NCI-H2029 (cell line): Measurements from ENCODE around the gene HOXC10.

ENCODE experiments used
- DNase-seq: peaks from one replicate; lab custom pipeline; 2025; lab: John Stamatoyannopoulos, UW

The HOXC10 gene

DNA sequence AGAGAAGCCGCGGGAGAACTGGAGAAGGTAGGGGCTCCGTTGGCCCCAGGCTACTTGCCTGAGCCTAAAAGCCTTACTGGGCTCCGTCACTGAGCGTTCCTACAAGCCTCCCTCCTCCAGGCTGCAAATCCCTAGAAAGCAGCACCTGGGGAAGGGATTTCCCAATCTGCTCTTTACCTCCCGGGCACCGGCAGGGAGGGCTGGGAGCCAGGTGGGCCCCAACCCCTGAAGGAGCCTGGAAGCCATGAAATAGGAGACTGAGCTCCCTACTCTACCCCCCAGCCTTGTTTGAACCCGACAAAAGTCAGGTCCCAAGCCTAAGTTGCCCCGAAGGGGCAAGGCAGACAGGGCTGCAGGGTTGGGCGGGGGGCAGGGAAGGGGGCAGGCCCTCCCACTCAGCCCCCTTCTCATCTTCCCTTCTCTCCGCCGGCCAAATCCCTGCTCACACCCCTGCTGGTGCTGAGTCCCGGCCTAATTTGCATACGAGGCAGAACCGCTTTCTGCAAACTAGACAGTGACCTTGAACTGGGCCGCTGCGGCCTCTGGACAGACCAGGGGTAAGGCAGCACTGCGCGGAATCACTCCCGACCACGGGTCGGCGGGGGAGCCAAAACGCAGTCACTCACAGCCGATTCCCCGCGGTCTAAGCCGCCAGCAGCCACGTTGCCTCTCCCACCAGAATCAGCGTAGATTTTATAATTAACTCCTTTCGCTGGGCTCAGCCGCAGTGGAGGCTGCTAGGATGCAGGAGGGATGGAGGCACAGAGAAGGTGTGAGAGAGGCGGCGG is 34.0 kb upstream of the HOXC10 start:
- no peak for DNase-seq

DNA sequence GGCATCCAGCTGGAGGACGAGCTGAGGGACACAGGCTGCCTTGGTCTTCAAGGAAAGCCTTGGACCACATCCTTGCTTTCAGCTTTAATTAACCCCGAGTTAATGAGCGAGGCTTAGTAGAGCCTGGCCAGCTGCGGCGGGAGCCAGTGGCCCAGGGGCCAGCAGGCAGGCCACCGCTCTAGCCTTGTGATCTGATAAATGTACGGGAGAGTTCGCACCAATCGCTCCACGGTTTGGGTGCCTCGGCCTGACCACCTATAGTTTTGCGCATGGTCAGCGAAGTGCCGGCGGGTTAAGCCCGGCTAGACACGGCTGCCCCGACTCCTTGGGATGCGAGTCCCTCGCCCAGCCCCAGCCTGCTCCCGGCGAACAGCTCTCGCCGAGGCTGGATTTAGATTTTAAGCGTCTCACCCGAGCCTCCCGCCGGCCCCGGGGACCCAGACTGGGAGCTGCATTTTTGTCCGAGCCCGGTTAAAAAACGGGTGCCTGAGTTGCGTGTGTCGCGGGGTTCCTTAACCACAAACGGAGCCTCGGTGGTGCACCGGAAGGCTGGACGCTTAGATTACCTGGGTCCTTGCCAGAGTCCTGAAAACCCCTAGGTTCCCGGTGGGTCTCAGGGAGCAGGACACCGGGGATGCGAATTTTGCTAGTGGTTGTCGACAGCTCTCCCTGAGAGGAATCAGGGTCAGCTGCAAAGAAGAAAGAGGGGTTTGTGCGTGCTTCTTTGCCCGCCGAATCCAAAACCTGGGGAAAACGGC is 33.2 kb upstream of the HOXC10 start:
- DNase-seq: no peak

DNA sequence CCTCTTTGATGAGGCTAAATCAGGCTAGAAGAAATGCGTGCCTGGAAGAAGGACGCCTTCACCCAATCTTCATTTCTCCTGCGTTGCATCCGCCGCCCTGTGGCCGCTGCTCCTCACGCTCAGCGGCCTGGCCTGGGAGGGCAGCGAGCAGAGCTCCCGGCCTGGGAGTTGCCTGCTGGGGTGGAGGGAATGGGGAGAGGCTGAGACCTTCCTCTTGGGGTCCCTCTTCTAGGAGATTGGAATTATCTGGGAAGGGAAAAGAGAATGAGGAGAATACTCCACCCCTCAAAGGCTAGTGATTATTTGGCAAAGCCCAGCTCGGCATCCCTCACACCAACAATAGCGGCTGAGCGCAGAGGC is 32.6 kb upstream of the HOXC10 start:
- no peak for DNase-seq

DNA sequence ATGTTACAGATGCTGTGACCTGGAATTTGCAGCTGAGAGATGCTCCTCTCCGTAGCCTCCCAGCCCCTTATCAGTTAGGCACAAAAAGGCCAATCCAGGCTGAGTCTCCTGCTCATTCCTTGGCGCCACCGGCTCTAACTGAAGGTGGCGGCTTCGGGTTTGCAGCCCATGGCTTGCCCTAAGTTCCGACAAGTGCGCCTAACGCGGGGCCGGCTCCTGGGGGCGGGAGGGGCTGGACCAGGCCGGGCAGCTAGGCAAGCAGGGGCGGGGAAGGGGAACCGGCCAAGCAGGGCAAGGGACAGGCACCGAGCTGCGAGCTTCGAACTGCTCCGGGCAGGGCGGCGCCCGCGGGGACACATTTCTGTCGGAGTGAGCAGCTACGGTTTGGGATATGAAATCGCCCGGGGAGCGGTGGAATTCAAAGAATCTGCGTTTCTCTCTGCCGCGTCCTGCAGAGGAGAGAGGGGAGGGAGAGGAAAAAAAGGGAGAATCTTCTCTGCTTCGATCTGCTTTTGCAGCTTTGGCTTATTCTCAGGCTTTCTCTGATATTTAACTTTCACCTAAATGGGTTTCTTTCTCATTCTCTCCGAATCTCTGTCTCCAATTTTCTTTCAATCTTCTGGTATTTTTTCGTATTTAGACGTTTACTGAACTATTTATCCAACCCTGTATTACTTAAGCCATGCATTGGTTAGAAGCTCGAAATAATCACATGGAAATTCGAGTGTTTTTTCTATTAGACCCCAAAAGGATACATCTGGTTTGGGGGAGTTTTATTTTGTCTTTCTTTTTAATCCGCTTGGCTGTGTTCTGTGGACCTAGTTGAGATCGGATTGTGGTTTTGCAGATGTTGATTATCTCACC is 31.8 kb upstream of the HOXC10 start:
- DNase-seq: no peak

DNA sequence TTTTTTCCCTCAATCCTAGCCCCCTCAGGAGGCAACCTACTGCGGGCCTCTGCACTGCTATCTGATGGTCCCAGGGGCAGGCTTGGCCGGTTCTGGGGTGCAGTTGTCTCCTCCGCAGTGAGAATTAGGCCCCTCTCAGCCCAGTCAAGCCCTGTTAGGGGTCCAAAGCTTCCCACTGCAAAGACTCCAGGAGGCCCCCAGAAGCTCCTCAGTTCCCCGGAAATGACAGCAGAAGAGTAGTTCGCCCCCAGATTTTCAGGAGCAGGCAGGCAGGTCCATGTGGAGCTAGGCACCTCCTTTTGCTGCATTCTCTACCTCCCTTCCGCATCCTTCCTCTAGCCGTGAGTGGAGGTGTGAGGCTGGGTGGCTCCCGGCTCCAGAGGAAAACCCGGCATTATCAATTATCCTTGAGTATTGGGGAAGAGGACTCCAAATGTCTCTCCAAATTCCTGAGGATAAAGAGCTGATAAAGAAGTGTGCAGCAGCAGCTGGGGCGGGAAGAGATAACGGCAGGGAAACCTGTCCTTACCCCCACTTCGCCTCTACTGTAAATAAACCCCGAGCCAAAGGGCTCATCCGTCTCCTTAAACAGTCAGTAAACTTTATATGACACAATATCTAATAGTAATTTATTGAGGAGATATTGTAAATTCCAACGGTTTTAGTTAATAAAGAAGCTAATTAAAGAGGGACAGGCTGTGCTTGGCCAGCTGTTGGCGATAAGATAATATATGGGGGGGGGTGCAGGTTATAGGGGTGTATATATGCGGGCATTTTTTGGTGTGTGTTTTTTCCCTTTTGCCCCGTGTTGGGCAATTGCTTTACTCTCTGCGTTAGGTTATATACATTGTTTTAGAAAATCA is 30.9 kb upstream of the HOXC10 start:
- no peak for DNase-seq

DNA sequence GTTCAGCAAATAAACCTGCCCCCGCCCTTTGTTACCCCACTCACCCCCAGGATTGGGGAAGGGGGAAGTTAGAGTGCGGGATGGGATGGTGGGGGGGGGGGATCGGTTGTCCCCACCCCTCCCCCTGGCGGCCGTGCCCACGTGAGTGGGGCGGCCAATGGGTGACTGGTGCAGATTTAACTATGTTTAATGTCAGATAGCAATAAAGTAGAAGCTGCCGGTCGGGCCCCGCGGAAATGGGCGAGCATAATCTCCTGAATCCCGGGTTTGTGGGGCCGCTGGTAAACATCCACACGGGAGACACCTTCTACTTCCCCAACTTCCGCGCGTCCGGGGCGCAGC is 30.3 kb upstream of the HOXC10 start, which contains the start of gene HOXC12:
Gene HOXC12, plus strand, starts transcription at position 210 of the 342 bp plus-strand sequence. Its CDS starts 27 bp downstream, at position 237.
- no peak for DNase-seq

DNA sequence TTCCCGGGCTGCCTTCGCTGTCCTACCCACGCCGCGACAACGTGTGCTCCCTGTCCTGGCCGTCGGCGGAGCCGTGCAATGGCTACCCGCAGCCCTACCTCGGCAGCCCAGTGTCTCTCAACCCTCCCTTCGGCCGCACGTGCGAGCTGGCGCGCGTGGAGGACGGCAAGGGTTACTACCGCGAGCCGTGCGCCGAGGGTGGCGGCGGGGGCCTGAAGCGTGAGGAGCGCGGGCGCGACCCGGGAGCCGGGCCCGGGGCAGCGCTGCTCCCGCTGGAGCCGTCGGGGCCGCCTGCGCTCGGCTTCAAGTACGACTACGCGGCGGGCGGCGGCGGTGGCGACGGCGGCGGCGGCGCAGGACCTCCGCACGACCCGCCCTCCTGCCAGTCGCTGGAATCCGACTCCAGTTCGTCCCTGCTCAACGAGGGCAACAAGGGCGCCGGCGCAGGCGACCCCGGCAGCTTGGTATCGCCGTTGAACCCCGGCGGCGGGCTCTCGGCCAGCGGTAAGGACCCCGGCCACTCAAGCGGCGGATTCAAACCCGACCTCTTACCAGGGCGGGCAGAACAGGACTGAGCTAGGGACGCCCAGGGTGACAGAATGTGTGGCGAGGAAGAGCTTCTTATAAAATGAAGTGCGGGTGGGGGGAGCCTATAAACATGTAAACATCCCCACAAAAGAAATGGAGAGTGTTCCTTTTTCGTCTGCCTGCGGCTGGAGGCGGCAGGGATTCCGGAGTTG is 29.7 kb upstream of the HOXC10 start:
- DNase-seq: no peak

DNA sequence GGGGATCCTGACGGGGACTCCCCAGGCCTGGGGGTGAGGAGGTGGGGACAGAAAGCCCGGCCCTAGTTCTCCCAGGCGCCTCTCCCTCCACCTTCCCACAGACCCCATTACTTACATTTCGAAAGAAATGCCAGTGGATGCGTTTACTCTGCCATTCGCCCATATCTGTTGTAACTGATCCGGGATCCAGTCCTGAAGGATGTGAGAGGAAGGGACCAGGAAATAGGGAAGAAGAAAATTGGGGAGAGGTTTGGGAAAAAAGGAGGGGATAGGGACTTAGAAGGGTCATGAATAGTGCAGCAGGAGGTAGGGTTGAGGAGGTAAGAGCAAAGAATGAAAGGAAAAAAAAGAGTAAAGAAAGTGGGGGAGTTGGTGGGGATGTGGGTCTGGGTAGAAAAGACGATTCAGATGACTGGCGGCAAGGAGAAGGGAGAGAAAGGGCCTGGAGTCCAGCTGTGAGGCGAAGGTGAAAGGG is 29.1 kb upstream of the HOXC10 start:
- DNase-seq: no peak

DNA sequence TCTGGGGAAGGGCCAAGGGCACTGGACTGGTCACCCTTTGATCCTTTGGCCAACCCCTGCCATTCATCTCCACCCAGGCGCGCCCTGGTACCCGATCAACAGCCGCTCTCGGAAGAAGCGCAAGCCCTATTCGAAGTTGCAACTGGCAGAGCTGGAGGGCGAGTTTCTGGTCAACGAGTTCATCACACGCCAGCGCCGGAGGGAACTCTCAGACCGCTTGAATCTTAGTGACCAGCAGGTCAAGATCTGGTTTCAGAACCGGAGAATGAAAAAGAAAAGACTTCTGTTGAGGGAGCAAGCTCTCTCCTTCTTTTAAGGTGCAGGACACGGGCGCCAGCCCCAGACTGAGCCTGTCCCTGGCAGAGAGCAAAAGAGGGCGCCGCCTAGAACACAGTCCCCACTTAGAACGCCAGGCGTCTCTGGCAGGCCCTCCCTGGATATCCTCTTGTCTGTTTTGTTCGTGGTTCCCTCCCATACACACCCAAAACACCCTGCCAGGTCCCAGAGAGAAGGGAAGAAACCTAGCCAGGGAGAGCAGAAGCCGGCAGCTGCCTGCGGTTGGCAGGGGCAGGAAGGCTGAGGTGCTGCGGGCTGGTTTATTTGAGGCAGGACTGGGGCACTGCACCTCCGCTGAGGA is 28.6 kb upstream of the HOXC10 start:
- DNase-seq: no peak

DNA sequence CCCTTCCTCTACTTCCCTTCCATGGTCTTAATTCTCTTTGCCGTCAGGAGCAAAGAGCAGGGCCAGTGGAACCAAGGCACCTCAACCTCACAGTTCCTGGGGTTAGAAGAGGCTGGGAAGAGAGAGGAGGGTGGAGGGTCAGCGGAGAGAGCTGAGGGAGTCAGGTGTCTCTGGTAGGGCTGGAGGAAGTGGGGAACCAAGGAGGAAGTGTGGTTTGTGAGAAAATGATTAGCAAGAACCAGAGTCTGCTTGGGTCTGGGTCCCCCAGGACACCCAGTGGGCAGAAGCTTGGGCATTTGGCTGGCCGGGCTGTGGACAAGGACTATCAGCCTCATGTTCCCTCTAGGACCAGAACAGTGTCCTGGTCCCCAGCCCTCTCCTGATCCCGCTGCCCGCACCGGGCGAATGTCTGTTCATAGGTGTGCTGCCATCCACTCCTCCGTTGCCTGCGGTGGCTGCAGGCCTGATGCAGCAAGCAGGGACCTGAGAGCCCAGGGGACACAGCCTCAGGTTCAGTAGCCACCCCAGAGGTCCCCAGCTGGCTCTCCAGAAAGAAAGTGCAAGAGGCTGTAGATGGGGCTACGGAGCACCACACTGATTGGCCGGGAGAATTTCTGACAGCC is 27.9 kb upstream of the HOXC10 start:
- no peak for DNase-seq

DNA sequence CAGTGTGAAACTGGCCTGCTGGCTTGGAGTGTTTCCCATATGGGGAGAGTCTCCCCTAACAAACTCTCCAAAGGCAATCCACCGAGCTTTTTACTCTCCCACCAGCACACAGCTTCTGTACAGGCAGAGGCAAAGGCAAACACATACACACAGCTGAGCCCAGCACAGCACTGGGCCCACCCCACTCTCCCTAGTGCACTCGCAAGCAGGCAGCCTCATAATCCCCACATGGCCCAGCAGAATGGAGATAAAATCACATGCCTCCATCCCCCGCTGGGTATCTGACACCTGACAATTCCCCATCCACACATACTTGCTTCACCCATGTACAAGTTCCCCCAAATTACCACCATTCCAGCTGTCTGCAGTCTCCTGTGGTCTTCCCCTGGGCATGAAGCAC is 26.8 kb upstream of the HOXC10 start:
- DNase-seq: no peak

DNA sequence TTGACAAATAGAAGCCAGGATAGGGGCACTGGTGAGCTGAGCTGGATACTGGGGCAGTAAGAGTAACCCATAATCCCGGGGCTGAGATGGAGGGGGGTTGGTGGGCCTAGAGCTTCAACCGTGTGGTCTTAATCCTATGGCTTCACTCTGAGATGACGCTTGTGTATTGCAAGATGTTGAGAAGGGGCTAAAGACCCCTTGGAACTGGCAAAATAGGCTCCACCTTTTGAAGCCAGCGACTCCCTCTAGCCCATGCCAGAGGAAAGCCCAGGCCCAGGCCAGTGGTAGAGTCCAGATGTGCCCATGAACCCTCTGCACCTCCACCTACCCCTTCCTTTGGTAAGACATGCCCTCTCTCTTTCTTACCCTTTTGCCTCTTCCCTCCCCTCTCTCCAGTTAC is 25.6 kb upstream of the HOXC10 start:
- no peak for DNase-seq

DNA sequence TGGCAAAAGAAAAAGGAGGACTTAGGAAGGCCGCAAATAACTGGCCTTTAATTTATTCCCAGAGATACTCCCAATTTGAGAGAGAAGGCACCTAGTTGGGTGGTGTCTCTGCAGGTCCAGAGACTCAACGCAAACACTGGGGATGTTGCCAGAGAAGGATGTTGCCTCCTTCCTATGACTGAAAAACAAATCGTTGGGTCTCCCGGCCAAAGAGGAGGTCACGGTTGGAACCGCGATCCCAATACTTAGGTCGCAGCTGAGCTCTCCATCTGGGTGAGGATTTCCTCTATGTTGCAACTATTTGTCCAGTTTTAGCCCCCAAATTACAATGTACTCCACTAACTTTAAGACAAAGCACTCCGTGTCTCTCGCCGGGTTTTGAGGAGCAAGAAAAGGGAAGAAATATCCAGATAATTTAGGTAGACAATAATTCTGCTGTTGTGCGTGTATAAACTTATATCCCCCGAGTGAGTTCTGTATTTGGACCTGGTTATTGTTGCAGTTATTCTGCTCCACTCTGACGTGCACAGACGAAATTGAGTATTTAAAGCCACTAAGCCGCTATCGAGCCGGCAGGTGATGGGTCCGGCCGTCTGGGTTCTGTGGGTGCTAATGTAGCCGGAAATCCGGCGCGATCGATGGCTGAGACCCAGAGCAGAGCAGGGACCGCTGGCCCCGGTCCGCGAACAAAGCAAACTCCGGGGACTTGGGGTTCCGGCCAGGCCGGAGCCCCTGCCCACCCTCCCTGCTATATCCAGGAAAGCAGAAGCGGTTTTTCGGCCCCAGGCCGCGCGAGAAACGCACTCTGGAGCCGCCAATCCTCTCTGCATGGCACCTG is 24.5 kb upstream of the HOXC10 start:
- DNase-seq: no peak

DNA sequence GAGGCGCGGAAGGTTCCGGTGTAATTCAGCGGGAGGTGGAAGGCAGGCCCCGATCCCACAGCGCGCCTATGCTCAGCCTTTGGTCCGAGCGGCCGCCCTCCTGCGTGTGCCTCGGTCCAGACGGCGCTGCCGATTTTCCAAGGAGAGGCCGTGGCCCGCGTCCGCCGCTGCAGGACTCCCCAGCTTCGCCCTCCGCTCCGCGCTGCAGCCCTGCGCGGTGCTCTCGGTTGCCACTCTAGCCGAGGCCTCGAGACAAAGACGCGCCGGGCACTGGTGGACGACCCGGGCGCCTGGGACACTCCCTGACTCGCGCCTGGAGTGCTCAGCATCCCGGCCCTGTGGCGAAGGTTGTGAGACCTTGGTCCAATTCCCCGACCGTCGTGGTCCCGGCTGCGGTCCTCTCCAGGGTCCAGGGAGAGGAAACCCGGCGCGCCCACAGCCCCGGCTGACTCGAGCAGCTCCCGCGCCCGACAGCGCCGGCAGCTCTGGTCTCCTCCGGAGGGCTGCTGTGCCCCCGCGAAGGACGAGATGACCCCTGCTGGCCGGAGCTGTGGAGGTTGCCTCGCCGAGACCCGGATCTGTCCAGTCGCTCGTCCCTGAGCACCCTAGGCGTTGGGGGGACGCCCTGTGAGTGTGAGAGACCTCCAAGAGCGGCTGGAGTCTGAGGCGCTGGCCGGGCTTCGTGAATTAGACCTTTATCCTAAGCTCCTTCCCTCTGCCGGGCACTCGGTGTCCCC is 23.8 kb upstream of the HOXC10 start:
- DNase-seq: no peak

DNA sequence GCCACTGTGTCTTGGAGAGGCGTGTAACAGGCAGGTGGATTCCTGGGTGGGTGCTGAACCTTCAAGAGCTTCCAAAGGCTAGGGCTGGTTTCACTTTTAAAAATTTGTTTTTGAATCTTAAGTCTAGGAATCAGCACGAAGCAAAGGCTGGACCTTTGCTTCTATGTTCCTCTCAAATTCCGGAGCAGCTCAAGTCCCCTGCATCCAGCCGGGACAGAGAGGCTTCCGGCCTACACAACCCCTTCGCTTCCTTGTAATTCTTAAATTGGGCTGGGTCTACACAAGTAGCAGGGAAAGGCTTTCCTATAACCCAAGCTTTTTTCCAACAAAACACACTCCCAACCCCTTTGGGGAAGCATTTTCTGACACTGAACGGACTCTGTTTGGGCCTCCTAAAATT is 21.9 kb upstream of the HOXC10 start:
- no peak for DNase-seq

DNA sequence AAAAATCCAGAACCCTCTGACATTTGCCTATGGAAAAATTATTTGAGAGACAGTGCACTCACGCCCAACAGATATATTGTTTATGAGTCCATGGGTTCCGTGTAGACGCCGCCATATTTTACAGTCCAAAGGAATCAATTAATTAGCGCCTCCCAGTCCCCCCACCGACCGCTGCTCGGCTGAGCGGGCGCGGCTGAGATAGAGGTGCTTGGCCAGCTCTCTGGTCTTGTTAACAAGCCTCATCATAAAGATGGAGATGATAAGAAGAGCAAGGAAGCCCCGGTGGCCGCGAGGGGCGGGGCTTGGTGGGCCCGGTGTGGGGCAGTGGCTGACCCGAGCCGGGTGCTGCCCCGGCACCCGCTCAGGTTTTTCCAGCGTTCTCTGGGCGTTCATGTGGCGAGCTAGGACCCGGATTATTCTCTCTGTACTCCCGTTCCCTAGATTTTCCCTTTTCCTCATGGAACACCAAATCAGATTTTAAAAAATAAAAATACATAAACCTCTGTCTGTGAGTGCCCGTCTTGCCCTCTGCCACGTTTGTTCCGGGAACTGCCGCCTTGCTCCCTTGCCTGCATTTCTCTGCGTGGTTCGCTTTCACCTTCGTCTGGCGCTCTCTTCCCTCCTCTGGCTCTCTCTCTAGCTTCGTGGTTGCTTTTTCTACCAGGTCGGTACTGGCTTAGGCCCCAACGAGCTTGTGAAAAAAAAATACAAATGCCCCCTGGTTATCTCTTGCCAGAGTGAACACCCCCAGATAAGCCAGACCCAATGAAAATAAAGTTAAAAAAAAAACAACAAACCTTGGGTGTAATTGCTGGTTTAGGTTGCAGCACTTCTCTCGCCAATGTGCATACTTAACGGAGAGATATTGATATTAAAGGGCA is 21.3 kb upstream of the HOXC10 start:
- no peak for DNase-seq

DNA sequence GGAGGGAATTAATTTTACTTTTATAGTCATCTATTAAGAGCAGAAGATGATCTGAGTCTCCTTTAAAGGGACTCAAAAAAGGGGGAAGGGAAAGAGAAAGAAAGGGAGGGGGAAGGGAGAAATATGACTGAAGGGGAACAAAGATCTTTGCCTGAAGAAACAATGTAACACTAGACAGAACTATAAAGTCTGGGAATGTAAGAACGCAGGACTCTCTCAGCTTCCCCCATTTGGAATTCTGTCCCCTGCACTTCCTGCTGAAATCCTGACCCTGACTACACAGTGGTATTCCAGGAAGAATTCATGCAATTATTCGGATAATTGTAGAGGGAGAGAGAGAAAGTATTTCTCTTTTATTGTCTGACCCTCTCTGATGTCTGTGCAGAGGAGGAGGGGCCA is 20.6 kb upstream of the HOXC10 start:
- no peak for DNase-seq
